HFF-Myc (cell line): ENCODE results near the gene TLK1.

Source experiments
- DNase-seq: peaks from one replicate; pipeline ENCODE4 v3.0.0-alpha.2; 2011; ENCODE audit warnings: low read depth; ENCODE audit errors: extremely low read depth
- H3K4me3 ChIP-seq: replicated peaks from 2 replicates; pipeline ENCODE4 v1.5.1; 2011; ENCODE audit warnings: low read depth, mild to moderate bottlenecking, control low read depth, low read length
- TF ChIP-seq, protein P1 (sequence below): IDR thresholded peaks from 2 replicates; pipeline ENCODE4 v1.5.1; 2012; ENCODE audit warnings: mild to moderate bottlenecking, low read depth, low read length, control low read depth; ENCODE audit errors: missing control alignments

Gene TLK1

DNA sequence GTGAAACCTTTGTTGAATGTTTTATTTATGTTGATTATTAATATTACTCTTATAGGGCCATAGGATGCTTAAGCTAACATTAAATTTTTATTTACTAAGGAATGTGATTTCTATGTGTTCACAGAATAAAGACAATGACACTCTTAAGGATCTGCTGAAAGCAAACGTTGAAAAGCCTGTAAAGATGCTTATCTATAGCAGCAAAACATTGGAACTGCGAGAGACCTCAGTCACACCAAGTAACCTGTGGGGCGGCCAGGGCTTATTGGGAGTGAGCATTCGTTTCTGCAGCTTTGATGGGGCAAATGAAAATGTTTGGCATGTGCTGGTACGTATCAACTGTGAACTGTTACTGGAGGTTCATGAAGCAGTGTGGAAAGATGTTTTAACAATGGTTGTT lies 211.3 kb downstream of the TLK1 start:
- no peak for DNase-seq
- TF ChIP-seq, protein P1, sequence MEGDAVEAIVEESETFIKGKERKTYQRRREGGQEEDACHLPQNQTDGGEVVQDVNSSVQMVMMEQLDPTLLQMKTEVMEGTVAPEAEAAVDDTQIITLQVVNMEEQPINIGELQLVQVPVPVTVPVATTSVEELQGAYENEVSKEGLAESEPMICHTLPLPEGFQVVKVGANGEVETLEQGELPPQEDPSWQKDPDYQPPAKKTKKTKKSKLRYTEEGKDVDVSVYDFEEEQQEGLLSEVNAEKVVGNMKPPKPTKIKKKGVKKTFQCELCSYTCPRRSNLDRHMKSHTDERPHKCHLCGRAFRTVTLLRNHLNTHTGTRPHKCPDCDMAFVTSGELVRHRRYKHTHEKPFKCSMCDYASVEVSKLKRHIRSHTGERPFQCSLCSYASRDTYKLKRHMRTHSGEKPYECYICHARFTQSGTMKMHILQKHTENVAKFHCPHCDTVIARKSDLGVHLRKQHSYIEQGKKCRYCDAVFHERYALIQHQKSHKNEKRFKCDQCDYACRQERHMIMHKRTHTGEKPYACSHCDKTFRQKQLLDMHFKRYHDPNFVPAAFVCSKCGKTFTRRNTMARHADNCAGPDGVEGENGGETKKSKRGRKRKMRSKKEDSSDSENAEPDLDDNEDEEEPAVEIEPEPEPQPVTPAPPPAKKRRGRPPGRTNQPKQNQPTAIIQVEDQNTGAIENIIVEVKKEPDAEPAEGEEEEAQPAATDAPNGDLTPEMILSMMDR, result no peak
- no peak overlapping the region for H3K4me3 ChIP-seq

DNA sequence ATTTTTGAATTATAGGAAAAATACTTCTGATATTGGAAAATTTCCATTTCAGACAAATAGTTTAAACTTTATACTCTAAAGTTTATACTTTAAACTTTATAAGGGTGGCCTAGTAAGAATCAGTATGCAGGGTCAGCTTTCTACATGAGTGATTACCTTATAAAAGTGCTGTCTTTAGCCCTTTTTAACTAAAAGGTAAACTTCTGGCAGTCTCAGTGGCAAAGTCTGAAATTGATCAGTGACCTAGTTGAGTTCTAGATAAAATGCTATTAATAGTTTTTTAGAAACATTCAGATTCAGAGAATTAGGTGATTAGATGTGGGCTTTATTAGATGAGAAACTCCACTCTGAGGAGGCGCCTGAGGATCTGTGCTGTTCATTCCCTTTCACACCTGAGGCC lies 216.1 kb downstream of the TLK1 start:
- TF ChIP-seq, protein P1, result no peak
- no peak overlapping the region for H3K4me3 ChIP-seq
- no peak for DNase-seq

DNA sequence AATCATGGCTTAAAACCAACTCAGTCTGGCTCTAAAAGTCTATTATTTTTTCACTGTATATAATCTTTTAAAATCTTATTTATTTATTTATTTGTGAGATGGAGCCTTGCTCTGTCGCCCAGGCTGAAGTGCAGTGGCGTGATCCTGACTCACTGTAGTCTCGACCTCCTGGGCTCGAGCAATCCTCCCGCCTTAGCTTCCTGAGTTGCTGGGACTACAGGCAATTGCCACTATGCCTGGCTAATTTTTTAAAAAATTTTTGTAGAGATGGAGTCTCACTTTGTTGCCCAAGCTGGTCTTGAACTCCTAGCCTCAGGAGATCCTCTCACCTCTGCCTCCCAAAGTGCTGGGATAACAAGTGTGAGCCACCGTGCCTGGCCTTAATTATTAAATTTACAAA lies 217.1 kb downstream of the TLK1 start:
- H3K4me3 ChIP-seq, result no peak overlapping the region
- TF ChIP-seq, protein P1, result no peak
- DNase-seq, result no peak

DNA sequence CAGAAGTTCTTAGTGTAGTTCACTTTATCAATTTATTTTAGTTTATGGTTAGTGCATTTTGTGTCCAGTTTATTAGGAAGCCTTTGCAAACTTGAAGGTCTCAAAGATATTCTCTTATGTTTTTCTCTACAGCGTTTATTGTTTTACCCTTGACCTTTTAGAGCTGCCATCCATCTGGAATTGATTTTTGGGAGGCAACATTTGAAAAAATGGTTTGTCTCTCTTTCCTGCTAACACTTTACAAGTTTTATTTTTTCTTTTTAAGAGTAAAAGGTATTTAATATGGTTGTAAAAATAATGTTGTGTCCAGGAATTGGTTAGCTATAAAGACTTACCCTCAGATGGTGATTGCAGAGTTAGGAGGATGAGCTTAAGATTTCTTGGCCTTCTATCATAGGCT lies 217.7 kb downstream of the TLK1 start:
- DNase-seq, result no peak
- H3K4me3 ChIP-seq, result no peak overlapping the region
- TF ChIP-seq, protein P1, result no peak

DNA sequence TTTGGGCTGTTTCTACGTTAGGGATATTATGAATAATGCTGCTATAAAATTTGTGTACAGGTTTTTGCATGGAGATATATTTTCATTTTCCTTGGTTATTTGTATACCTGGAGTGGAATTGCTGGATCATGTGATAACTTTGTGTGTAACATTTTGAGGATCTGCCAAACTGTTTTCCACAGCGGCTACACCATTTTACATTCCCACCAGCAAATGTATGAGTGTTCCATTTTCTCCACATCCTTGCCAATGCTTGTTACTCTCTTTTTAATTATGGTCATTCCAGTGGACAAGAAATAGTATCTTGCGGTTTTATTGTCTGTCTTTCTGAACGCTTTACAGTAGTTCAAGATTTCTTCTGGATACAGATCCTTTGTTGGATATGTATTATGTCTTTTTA lies 218.1 kb downstream of the TLK1 start:
- no peak for DNase-seq
- no peak overlapping the region for H3K4me3 ChIP-seq
- TF ChIP-seq, protein P1, result no peak
